Measurements from ENCODE around the gene LAMC3. TPM values are rescaled to one million over a fixed set of nuclear protein-coding genes. Genes with fewer than 3 reads are reported as not detected.
A peak's percentile ranks its signal among the peaks of the same experiment; 100 is the strongest.

LAMC3 gene
- total RNA-seq, 1 experiment from 2014 or later = 4.6 TPM

DNA sequence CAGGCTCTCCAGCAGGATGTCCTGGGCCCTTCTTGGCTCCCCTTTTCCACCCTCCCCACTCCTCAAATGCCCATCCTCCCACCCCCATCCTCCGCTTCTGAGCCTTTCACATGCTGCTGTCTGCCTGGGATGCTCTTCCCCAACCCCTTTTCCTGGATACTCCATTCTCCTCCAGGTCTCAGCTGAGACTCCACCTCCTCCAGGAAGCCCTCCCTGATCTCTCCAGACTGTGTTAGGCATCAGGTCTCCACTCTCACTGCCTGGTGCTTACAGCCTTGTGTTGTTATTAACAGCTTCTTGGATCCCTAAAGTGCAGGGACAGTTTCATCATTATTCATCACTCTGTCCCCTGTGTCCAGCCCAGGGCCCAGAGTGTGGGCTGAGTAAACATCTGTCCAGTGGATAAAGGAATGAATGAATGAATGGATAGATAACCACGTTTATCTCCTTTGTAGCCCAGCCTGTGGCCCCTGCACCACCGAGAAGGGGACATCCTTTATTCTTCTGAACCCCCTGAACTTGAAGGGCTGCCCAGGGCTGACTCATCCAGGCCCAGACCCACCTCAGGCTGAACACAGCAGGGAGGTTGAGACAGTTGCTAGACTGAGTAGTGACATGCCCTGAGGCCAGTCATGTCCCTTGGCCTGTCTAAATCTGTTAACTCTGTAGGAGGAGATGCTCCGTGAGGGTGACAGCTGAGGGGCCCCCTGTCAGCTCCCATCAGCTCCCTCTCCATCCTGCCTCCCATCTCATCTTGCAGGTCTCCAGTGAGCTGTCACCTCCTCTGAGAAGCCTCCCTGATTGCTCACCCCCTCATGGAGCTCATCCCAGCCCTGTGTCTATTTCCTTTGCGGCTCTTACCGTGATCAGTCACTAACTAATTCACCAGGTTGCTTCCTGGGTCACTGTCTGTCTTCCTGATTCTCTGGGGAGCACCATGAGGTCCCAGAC is 14.6 kb upstream of the LAMC3 start:
- H3K4me1 ChIP-seq (ENCODE audit: insufficient read depth, low read length) = no peaks in the 10 kb centered on the region
- ChIA-PET CTCF (no interaction called here), POLR2A (ENCODE audit: unreplicated experiment) (no interaction called here)
- H3K4me3 ChIP-seq (ENCODE audit: low read length) = no peak overlapping the region
- H3K27ac ChIP-seq (ENCODE audit: low read length) = no peak overlapping the region
- no peak for ATAC-seq
- no peaks in the 10 kb centered on the region for H3K79me2 ChIP-seq (ENCODE audit: low read length)
- intact Hi-C loops (cut with micrococcal nuclease) = no loop called here
- no peak overlapping the region for H3K4me2 ChIP-seq (ENCODE audit: low read length)
- H3K9me2 ChIP-seq (replicated peaks; ENCODE audit: low read length) = no peaks in the 10 kb centered on the region
- H3K36me3 ChIP-seq (ENCODE audit: low read depth, low read length) = no peaks in the 10 kb centered on the region
- H4K20me1 ChIP-seq (ENCODE audit: low read length) = no peaks in the 10 kb centered on the region
- no peak overlapping the region for H2AFZ ChIP-seq (ENCODE audit: low read length)
- TF ChIP-seq, protein P1, sequence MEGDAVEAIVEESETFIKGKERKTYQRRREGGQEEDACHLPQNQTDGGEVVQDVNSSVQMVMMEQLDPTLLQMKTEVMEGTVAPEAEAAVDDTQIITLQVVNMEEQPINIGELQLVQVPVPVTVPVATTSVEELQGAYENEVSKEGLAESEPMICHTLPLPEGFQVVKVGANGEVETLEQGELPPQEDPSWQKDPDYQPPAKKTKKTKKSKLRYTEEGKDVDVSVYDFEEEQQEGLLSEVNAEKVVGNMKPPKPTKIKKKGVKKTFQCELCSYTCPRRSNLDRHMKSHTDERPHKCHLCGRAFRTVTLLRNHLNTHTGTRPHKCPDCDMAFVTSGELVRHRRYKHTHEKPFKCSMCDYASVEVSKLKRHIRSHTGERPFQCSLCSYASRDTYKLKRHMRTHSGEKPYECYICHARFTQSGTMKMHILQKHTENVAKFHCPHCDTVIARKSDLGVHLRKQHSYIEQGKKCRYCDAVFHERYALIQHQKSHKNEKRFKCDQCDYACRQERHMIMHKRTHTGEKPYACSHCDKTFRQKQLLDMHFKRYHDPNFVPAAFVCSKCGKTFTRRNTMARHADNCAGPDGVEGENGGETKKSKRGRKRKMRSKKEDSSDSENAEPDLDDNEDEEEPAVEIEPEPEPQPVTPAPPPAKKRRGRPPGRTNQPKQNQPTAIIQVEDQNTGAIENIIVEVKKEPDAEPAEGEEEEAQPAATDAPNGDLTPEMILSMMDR (conservative IDR thresholded peaks at IDR 0.05; ENCODE audit: low read depth, low read length) = no peak
- TF ChIP-seq EZH2phosphoT487 (IDR thresholded peaks at IDR 0.05; ENCODE audit: borderline replicate concordance, low read length) = no peak
- no peak for TF ChIP-seq EZH2 (IDR thresholded peaks at IDR 0.05; ENCODE audit: low read length, unreplicated experiment)
- no TSS peak for BruUV-seq (replicated peaks)
- no peaks in the 10 kb centered on the region for H3F3A ChIP-seq (ENCODE audit: low read length, unreplicated experiment)
- no peaks in the 10 kb centered on the region for H3K9me3 ChIP-seq (ENCODE audit: low read length)
- no peaks in the 10 kb centered on the region for H3K27me3 ChIP-seq (ENCODE audit: low read length)
- DNase-seq = no peak
- no peak overlapping the region for H3K9ac ChIP-seq (ENCODE audit: low read length)

DNA sequence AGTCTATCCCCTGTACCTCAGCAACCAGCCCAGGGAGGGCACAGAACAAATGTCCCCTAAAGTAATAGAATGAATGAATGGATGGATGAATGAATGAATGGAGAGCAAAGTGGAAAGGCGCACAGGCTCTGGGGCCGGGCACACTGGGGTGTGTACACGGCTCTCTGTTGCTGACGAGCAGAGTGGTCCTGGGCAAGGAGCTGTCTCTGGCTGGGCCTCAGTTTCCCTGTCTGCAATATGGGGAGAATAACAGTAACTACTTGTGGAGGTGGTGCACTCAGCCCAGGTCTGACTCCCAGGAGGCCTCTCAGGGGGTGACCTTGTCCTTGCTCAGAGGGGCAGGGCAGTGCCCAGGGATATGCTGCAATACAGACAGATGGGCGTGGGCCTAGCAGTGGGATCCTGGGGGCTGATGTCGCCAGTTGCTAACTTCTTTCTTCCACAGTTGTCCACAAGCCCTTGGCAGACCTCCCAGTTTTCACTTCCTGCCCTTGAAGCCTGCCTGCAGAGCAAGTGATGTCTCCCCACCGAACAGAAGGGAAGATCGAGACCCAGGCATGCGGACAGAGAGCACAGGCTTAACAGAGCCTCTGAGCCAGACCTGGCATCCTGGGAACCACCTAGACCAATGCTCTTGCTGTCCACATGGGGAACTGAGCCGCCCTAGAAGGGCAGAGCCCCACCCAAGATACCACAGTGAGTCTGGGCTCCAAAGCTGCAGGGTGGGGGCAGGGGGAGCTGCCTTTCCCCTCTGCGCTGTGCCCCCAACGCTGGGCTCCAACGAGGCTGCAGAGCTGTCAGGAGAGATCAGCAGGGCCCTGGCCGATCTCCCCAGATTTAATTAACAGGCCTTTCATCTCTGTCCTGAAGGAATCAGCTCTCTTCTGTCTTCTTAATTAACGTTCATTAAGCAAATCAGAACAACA is 13.6 kb upstream of the LAMC3 start:
- POLR2A ChIA-PET (ENCODE audit: unreplicated experiment) = no interaction called here
- Histone ChIP-seq H4K20me1 (ENCODE audit: low read length) (no peaks in the 10 kb centered on the region), H3K27ac (ENCODE audit: low read length) (no peak overlapping the region), H3K9me2 (replicated peaks; ENCODE audit: low read length) (no peaks in the 10 kb centered on the region), H3K79me2 (ENCODE audit: low read length) (no peaks in the 10 kb centered on the region), H3F3A (ENCODE audit: low read length, unreplicated experiment) (no peaks in the 10 kb centered on the region), H3K36me3 (ENCODE audit: low read depth, low read length) (no peaks in the 10 kb centered on the region), H3K4me2 (ENCODE audit: low read length) (no peak overlapping the region), H2AFZ (ENCODE audit: low read length) (no peak overlapping the region), H3K9me3 (ENCODE audit: low read length) (no peaks in the 10 kb centered on the region), H3K27me3 (ENCODE audit: low read length) (no peaks in the 10 kb centered on the region), H3K4me1 (ENCODE audit: insufficient read depth, low read length) (no peaks in the 10 kb centered on the region), H3K4me3 (ENCODE audit: low read length) (no peak overlapping the region), H3K9ac (ENCODE audit: low read length) (no peak overlapping the region)
- CTCF ChIA-PET = interaction anchor here (0.5 kb wide), 1 partner anchor 48 kb away, joined by 3 read pairs; no protein-coding TSS in a partner anchor
- ATAC-seq = peak; percentile 39
- peak; percentile 28 for DNase-seq
- TF ChIP-seq EZH2phosphoT487 (IDR thresholded peaks at IDR 0.05; ENCODE audit: borderline replicate concordance, low read length) (no peak), EZH2 (IDR thresholded peaks at IDR 0.05; ENCODE audit: low read length, unreplicated experiment) (no peak)
- TF ChIP-seq, protein P1 (conservative IDR thresholded peaks at IDR 0.05; ENCODE audit: low read depth, low read length) = no peak
- no TSS peak for BruUV-seq (replicated peaks)
- intact Hi-C loops (cut with micrococcal nuclease) = no loop called here
